H1 (cell line): ENCODE measurements around the gene TRIM52. TPM values are rescaled to one million over a fixed set of nuclear protein-coding genes. Genes with fewer than 3 reads are reported as not detected.

Experiments used
- CBX5 ChIP-seq: fragments of 300-800, 300-1000 bp; sonication (generic); IDR thresholded peaks from 2 replicates; pipeline ENCODE4 v1.7.1; 2016; ENCODE audit warnings: antibody characterized with exemption, low read length, low read depth
- CEBPB ChIP-seq: IDR thresholded peaks from 2 replicates; pipeline ENCODE4 v1.6.1; 2012; ENCODE audit warnings: low read depth, low read length
- HDAC6 ChIP-seq: IDR thresholded peaks from one replicate; pipeline ENCODE4 v1.7.1; 2012; ENCODE audit warnings: low read depth, mild to moderate bottlenecking, inconsistent platforms, low read length, moderate library complexity
- YY1 ChIP-seq: IDR thresholded peaks from 2 replicates; pipeline ENCODE4 v1.6.1; 2011; ENCODE audit warnings: low read depth, mild to moderate bottlenecking, low read length
- polyA plus RNA-seq, 7 experiments: library from polyadenylated mRNA; depleted of rRNA in 3 of 7; stranded (reverse) in 5 of 7; unstranded in 2 of 7; fragments of >200 nt in 5 of 7; fragments of 200-250 nt in 2 of 7; gene quantifications; 1 replicate in 5 of 7; 2 replicates in 1 of 7; 4 replicates in 1 of 7; pipeline versions ENCODE4 v1.2.1 to v1.2.3, GENCODE V29; 2011 to 2013; ENCODE audit warnings: missing spikeins in 2 of 7, mixed read lengths in 2 of 7
- total RNA-seq: library from RNA; stranded (reverse); fragmentation: NEBNext Ultra II Directional; extraction: Animal tissue kit (Norgen Biotek cat#: 25700); gene quantifications from 2 replicates; pipeline ENCODE4 v1.2.1, GENCODE V29; 2021
- TF ChIP-seq, protein P1 (sequence below): fragments of 300-600 bp; sonication (generic); IDR thresholded peaks from 2 replicates; pipeline ENCODE4 v1.7.1; 2012; ENCODE audit warnings: low read length, moderate library complexity, mild to moderate bottlenecking, inconsistent platforms; ENCODE audit not compliant: insufficient replicate concordance
- TF ChIP-seq, protein P2 (sequence below), 3 experiments: IDR thresholded peaks; 1 replicate in 2 of 3; 2 replicates in 1 of 3; pipeline versions ENCODE4 v1.5.1 to v1.6.1; 2011; ENCODE audit warnings: low read length in 3 of 3, mild to moderate bottlenecking in 3 of 3, inconsistent platforms in 2 of 3, low read depth in 1 of 3, moderate library complexity in 1 of 3; ENCODE audit not compliant: insufficient read depth in 1 of 3; ENCODE audit errors: control extremely low read depth in 1 of 3
- TF ChIP-seq, protein P3 (sequence below): IDR thresholded peaks from 2 replicates; pipeline ENCODE4 v1.6.1; 2012; ENCODE audit warnings: inconsistent platforms

The TRIM52 gene
- total and polyA plus RNA-seq, 2 of the 8 experiments (the other 6 are each of a cell fraction or from before 2014, with no cell fraction given) = 4.2 to 5.7 TPM

DNA sequence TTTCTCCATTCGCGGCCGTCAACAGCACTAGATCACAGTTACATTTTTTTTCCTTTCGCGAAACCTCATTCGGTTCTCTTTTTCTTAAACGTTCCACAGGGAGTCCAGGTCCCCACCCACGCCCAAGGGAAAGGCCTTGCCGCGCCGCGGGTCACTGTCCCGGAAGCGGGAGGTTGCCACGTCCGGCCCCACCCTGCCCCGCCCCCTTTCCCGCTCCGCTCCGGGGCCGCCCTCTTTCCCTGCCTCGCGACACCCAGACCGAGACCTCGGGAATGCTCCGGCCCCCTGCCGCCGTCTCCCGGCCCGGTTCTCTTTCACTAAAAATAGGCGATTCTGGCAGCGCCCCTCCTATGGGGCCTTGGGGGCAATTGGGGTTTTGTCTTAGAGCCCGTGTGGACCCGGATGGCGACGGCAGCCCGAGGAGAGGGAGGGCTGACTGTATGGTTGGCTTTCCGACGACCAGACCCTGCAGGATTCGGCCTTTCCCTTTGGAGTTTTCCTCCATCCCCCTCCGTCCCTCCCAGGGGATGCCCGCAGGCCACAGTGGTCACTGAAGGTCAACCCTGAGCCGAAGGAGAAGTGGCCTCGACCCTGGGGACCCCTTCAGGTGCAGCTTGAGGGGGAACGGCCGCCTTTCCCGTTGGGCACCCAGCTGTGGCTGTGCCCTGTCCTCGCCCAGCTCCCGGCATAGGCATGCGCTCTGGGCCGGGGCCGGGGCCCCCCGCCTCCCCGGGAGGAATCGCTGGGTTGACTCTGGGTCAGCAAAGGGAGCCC is 14.5 kb downstream of the TRIM52 start (continued):
- TF ChIP-seq, protein P1, sequence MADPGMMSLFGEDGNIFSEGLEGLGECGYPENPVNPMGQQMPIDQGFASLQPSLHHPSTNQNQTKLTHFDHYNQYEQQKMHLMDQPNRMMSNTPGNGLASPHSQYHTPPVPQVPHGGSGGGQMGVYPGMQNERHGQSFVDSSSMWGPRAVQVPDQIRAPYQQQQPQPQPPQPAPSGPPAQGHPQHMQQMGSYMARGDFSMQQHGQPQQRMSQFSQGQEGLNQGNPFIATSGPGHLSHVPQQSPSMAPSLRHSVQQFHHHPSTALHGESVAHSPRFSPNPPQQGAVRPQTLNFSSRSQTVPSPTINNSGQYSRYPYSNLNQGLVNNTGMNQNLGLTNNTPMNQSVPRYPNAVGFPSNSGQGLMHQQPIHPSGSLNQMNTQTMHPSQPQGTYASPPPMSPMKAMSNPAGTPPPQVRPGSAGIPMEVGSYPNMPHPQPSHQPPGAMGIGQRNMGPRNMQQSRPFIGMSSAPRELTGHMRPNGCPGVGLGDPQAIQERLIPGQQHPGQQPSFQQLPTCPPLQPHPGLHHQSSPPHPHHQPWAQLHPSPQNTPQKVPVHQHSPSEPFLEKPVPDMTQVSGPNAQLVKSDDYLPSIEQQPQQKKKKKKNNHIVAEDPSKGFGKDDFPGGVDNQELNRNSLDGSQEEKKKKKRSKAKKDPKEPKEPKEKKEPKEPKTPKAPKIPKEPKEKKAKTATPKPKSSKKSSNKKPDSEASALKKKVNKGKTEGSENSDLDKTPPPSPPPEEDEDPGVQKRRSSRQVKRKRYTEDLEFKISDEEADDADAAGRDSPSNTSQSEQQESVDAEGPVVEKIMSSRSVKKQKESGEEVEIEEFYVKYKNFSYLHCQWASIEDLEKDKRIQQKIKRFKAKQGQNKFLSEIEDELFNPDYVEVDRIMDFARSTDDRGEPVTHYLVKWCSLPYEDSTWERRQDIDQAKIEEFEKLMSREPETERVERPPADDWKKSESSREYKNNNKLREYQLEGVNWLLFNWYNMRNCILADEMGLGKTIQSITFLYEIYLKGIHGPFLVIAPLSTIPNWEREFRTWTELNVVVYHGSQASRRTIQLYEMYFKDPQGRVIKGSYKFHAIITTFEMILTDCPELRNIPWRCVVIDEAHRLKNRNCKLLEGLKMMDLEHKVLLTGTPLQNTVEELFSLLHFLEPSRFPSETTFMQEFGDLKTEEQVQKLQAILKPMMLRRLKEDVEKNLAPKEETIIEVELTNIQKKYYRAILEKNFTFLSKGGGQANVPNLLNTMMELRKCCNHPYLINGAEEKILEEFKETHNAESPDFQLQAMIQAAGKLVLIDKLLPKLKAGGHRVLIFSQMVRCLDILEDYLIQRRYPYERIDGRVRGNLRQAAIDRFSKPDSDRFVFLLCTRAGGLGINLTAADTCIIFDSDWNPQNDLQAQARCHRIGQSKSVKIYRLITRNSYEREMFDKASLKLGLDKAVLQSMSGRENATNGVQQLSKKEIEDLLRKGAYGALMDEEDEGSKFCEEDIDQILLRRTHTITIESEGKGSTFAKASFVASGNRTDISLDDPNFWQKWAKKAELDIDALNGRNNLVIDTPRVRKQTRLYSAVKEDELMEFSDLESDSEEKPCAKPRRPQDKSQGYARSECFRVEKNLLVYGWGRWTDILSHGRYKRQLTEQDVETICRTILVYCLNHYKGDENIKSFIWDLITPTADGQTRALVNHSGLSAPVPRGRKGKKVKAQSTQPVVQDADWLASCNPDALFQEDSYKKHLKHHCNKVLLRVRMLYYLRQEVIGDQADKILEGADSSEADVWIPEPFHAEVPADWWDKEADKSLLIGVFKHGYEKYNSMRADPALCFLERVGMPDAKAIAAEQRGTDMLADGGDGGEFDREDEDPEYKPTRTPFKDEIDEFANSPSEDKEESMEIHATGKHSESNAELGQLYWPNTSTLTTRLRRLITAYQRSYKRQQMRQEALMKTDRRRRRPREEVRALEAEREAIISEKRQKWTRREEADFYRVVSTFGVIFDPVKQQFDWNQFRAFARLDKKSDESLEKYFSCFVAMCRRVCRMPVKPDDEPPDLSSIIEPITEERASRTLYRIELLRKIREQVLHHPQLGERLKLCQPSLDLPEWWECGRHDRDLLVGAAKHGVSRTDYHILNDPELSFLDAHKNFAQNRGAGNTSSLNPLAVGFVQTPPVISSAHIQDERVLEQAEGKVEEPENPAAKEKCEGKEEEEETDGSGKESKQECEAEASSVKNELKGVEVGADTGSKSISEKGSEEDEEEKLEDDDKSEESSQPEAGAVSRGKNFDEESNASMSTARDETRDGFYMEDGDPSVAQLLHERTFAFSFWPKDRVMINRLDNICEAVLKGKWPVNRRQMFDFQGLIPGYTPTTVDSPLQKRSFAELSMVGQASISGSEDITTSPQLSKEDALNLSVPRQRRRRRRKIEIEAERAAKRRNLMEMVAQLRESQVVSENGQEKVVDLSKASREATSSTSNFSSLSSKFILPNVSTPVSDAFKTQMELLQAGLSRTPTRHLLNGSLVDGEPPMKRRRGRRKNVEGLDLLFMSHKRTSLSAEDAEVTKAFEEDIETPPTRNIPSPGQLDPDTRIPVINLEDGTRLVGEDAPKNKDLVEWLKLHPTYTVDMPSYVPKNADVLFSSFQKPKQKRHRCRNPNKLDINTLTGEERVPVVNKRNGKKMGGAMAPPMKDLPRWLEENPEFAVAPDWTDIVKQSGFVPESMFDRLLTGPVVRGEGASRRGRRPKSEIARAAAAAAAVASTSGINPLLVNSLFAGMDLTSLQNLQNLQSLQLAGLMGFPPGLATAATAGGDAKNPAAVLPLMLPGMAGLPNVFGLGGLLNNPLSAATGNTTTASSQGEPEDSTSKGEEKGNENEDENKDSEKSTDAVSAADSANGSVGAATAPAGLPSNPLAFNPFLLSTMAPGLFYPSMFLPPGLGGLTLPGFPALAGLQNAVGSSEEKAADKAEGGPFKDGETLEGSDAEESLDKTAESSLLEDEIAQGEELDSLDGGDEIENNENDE = no peak
- TF ChIP-seq CBX5 = no peak
- TF ChIP-seq HDAC6 = no peak
- TF ChIP-seq CEBPB = no peak
- TF ChIP-seq YY1 = no peak
- TF ChIP-seq, protein P2, sequence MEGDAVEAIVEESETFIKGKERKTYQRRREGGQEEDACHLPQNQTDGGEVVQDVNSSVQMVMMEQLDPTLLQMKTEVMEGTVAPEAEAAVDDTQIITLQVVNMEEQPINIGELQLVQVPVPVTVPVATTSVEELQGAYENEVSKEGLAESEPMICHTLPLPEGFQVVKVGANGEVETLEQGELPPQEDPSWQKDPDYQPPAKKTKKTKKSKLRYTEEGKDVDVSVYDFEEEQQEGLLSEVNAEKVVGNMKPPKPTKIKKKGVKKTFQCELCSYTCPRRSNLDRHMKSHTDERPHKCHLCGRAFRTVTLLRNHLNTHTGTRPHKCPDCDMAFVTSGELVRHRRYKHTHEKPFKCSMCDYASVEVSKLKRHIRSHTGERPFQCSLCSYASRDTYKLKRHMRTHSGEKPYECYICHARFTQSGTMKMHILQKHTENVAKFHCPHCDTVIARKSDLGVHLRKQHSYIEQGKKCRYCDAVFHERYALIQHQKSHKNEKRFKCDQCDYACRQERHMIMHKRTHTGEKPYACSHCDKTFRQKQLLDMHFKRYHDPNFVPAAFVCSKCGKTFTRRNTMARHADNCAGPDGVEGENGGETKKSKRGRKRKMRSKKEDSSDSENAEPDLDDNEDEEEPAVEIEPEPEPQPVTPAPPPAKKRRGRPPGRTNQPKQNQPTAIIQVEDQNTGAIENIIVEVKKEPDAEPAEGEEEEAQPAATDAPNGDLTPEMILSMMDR (IDR thresholded peaks at IDR 0.05; ENCODE audit: control extremely low read depth in 1 of 3, insufficient read depth in 1 of 3, low read depth in 1 of 3, low read length in 3 of 3) = no peak
- TF ChIP-seq, protein P3, sequence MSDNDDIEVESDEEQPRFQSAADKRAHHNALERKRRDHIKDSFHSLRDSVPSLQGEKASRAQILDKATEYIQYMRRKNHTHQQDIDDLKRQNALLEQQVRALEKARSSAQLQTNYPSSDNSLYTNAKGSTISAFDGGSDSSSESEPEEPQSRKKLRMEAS = peak; percentile 52
